HepG2 (cell line): ENCODE data around the gene ATP5PB. TPM values are rescaled to one million over a fixed set of nuclear protein-coding genes. Genes with fewer than 3 reads are reported as not detected.

Experiments
- ATAC-seq: fragments of 200-7000 bp; cut with Tn5 transposase; 3 replicates; pipeline ENCODE4 v1.9.1; 2020; ENCODE audit warnings: mild to moderate bottlenecking, moderate library complexity
- BruUV-seq: library from RNA; stranded (reverse); fragments of 400-500 nt; replicated peaks from 2 replicates; lab custom pipeline; 2021; lab: Mats Ljungman, UMichigan
- CTCF ChIA-PET: fragments of 300-600 bp; formaldehyde crosslinking; extraction: SDS; loops from one replicate; lab custom pipeline; 2021; ENCODE audit warnings: low total read pairs, inconsistent platforms, low intra/inter-chr PET ratio; lab: Yijun Ruan, JAX
- POLR2A ChIA-PET: fragments of 350-600 bp; sonication (Branson Sonifier 250); formaldehyde crosslinking; loops from one replicate; lab custom pipeline; 2020; ENCODE audit warnings: antibody characterized with exemption, inconsistent platforms; lab: Yijun Ruan, JAX
- DNase-seq: peaks from one replicate; pipeline ENCODE4 v3.0.0-alpha.2; 2015; ENCODE audit warnings: low spot score
- FAIRE-seq: peaks from 3 replicates; lab custom pipeline; 2011; peaks lifted over from hg19 to GRCh38; lab: Jason Lieb, UNC
- H2AFZ ChIP-seq: one replicate; pipeline ENCODE4 v1.6.1; 2011; ENCODE audit warnings: low read length, inconsistent platforms
- H3K27ac ChIP-seq: fragments of 300-600 bp; 3 replicates; pipeline ENCODE4 v1.8.0; 2011; ENCODE audit warnings: mixed run types, mild to moderate bottlenecking, mixed read lengths, low read length, inconsistent platforms; ENCODE audit not compliant: insufficient read depth; ENCODE audit errors: extremely low read length
- H3K27me3 ChIP-seq, 2 experiments: fragments of 200-600 bp in 1 of 2; 2 replicates in 1 of 2; 3 replicates in 1 of 2; pipeline versions ENCODE4 v1.6.0 to v1.8.0; 2011; ENCODE audit warnings: low read length in 2 of 2, mild to moderate bottlenecking in 2 of 2, moderate library complexity in 2 of 2, inconsistent platforms in 1 of 2; ENCODE audit not compliant: insufficient read depth in 2 of 2, control insufficient read depth in 1 of 2
- H3K36me3 ChIP-seq, 2 experiments: fragments of 200-600 bp in 1 of 2; replicated peaks in 1 of 2; 2 replicates in 1 of 2; 3 replicates in 1 of 2; pipeline versions ENCODE4 v1.5.1 to v1.8.0; 2011; ENCODE audit warnings: low read length in 2 of 2, inconsistent platforms in 1 of 2; ENCODE audit not compliant: insufficient read depth in 2 of 2, control insufficient read depth in 1 of 2
- H3K4me1 ChIP-seq: 2 replicates; pipeline ENCODE4 v1.5.1; 2012; ENCODE audit warnings: low read length, inconsistent platforms; ENCODE audit not compliant: insufficient read depth
- H3K4me2 ChIP-seq: 2 replicates; pipeline ENCODE4 v1.6.0; 2011; ENCODE audit warnings: low read depth, low read length, inconsistent platforms
- H3K4me3 ChIP-seq, 3 experiments: fragments of 200-600 bp in 1 of 3; sonication (generic), shearing (Covaris generic) in 1 of 3; replicated peaks in 1 of 3; 2 replicates each; pipeline ENCODE4 v1.5.1; 2011 to 2016; ENCODE audit warnings: low read length in 3 of 3, inconsistent platforms in 2 of 3, low read depth in 2 of 3, mild to moderate bottlenecking in 2 of 3, control low read depth in 1 of 3, mixed read lengths in 1 of 3; ENCODE audit not compliant: insufficient read depth in 1 of 3
- H3K79me2 ChIP-seq: one replicate; pipeline ENCODE4 v1.6.1; 2011; ENCODE audit warnings: low read length, inconsistent platforms; ENCODE audit not compliant: insufficient read depth
- H3K9ac ChIP-seq: 2 replicates; pipeline ENCODE4 v1.6.0; 2011; ENCODE audit warnings: mild to moderate bottlenecking, low read depth, low read length, inconsistent platforms; ENCODE audit not compliant: insufficient read depth
- H3K9me3 ChIP-seq: 2 replicates; pipeline ENCODE4 v1.5.1; 2012; ENCODE audit warnings: mild to moderate bottlenecking, low read length
- H4K20me1 ChIP-seq: 2 replicates; pipeline ENCODE4 v1.6.0; 2011; ENCODE audit warnings: inconsistent platforms, mild to moderate bottlenecking, low read length, moderate library complexity; ENCODE audit not compliant: insufficient read depth
- FOSL2 ChIP-seq: sonication (generic); formaldehyde crosslinking; IDR thresholded peaks from 2 replicates; pipeline ENCODE4 v1.4.0; 2020; ENCODE audit warnings: missing genetic modification reagents
- JUN ChIP-seq: sonication (generic); formaldehyde crosslinking; IDR thresholded peaks from 2 replicates; pipeline ENCODE4 v1.4.0; 2020; ENCODE audit warnings: mild to moderate bottlenecking, missing genetic modification reagents
- KMT2A ChIP-seq: sonication (generic); formaldehyde crosslinking; IDR thresholded peaks from 2 replicates; pipeline ENCODE4 v1.4.0; 2020; ENCODE audit warnings: missing genetic modification reagents
- NBN ChIP-seq: fragments of 450-650 bp; conservative IDR thresholded peaks from 2 replicates; pipeline ENCODE4 v1.6.1; 2017
- SRSF4 ChIP-seq: fragments of 200-400 bp; formaldehyde crosslinking; IDR thresholded peaks from one replicate; pipeline ENCODE4 v1.6.1; 2018; ENCODE audit warnings: mild to moderate bottlenecking, low read depth, low read length, moderate library complexity; ENCODE audit not compliant: poor library complexity, severe bottlenecking
- ZBTB25 ChIP-seq: IDR thresholded peaks from 2 replicates; pipeline ENCODE4 v1.6.1; 2018; ENCODE audit warnings: missing genetic modification reagents
- ZNF282 ChIP-seq: fragments of 450-650 bp; IDR thresholded peaks from 2 replicates; pipeline ENCODE4 v1.6.1; 2018; ENCODE audit not compliant: partially characterized antibody
- ZSCAN5A ChIP-seq: sonication (generic); formaldehyde crosslinking; IDR thresholded peaks from 2 replicates; pipeline ENCODE4 v1.8.0; 2022; ENCODE audit warnings: mild to moderate bottlenecking, missing genetic modification reagents, borderline replicate concordance
- WGBS: methylation state at CpG from one replicate; pipeline ENCODE4 v1.1.6; 2017; ENCODE audit warnings: low lambda C conversion rate; 5-methylcytosine and 5-hydroxymethylcytosine counted together
- in situ Hi-C: cut with HindIII; loops from 2 replicates; pipeline ENCODE4 v1.10.0; 2017; ENCODE audit warnings: low pct_unique_long_range_greater_than_20kb; ENCODE audit not compliant: extremely low pct_ligation_motif_present
- intact Hi-C: fragments of 100-400 bp; cut with micrococcal nuclease; formaldehyde crosslinking; loops from one replicate; pipeline ENCODE4 v1.10.0; 2022; ENCODE audit not compliant: unreplicated experiment
- polyA plus RNA-seq, 8 experiments: library from polyadenylated mRNA; depleted of rRNA in 3 of 8; stranded (reverse) in 7 of 8; unstranded in 1 of 8; fragments of >200 nt; fragmentation: Illumina TruSeq in 4 of 8; extraction: Trizol in 4 of 8; gene quantifications; 2 replicates each; pipeline versions ENCODE4 v1.2.1 to v1.2.3, GENCODE V29; 2011 to 2016; ENCODE audit warnings: low read depth in 4 of 8, missing spikeins in 1 of 8, mixed read lengths in 1 of 8; ENCODE audit not compliant: insufficient read depth in 1 of 8
- total RNA-seq, 5 experiments: library from RNA; depleted of rRNA; stranded (reverse); fragments of >200 nt; fragmentation: Illumina TruSeq; extraction: Trizol; gene quantifications; 2 replicates each; pipeline ENCODE4 v1.2.3, GENCODE V29; 2016; ENCODE audit warnings: low read depth in 1 of 5
- TF ChIP-seq, protein P1 (sequence below): sonication (generic); formaldehyde crosslinking; IDR thresholded peaks from 2 replicates; pipeline ENCODE4 v1.9.0; 2021; ENCODE audit warnings: missing genetic modification reagents, mild to moderate bottlenecking, borderline replicate concordance
- TF ChIP-seq, protein P2 (sequence below): sonication (generic); formaldehyde crosslinking; IDR thresholded peaks from 2 replicates; pipeline ENCODE4 v1.4.0; 2020; ENCODE audit warnings: mild to moderate bottlenecking, low read depth, missing genetic modification reagents
- TF ChIP-seq, protein P3 (sequence below): IDR thresholded peaks from 2 replicates; pipeline ENCODE4 v1.6.1; 2012; ENCODE audit warnings: low read depth, low read length, improper control_type of control experiment
- TF ChIP-seq, protein P4 (sequence below): sonication (generic); formaldehyde crosslinking; IDR thresholded peaks from 2 replicates; pipeline ENCODE4 v1.5.0; 2020; ENCODE audit warnings: missing genetic modification reagents

Gene ATP5PB
- total and polyA plus RNA-seq, 2 of the 13 experiments (the other 11 are each of a cell fraction or from before 2014, with no cell fraction given) = 297 to 541 TPM

GRCh38 chr1:111454859-111455641 lies 5.8 kb downstream of the ATP5PB start:
- Histone ChIP-seq H2AFZ (no peak overlapping the region), H4K20me1 (no peaks in the 10 kb centered on the region), H3K27me3 (no peaks in the 10 kb centered on the region; a peak in 1 of 5 replicates), H3K27ac (no peak overlapping the region), H3K4me1 (peaks cover 20% of the 10 kb centered on the region), H3K4me2 (no peak overlapping the region), H3K36me3 (peaks cover 5 to 58% of the 10 kb centered on the region in 2 experiments), H3K9ac (no peak overlapping the region), H3K79me2 (peaks cover 23% of the 10 kb centered on the region), H3K9me3 (no peaks in the 10 kb centered on the region), H3K4me3 (no peak overlapping the region)
- intact Hi-C loops (no loop called here), in situ Hi-C loops (no loop called here)
- FAIRE-seq (no peak), DNase-seq (no peak), ATAC-seq (no peak)
- 97% methylated on average over 5 of the region's 5 CpGs for WGBS
- CTCF ChIA-PET = no interaction called here
- POLR2A ChIA-PET = no interaction called here
- BruUV-seq = no TSS peak
- no peak for TF ChIP-seq ZSCAN5A (CRISPR knock-in tag)
- TF ChIP-seq ZNF282 = no peak
- TF ChIP-seq JUN (CRISPR knock-in tag) = no peak
- TF ChIP-seq, protein P1, sequence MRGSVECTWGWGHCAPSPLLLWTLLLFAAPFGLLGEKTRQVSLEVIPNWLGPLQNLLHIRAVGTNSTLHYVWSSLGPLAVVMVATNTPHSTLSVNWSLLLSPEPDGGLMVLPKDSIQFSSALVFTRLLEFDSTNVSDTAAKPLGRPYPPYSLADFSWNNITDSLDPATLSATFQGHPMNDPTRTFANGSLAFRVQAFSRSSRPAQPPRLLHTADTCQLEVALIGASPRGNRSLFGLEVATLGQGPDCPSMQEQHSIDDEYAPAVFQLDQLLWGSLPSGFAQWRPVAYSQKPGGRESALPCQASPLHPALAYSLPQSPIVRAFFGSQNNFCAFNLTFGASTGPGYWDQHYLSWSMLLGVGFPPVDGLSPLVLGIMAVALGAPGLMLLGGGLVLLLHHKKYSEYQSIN (CRISPR knock-in tag) = no peak
- TF ChIP-seq KMT2A = no peak
- no peak for TF ChIP-seq FOSL2 (CRISPR knock-in tag)
- TF ChIP-seq, protein P2, sequence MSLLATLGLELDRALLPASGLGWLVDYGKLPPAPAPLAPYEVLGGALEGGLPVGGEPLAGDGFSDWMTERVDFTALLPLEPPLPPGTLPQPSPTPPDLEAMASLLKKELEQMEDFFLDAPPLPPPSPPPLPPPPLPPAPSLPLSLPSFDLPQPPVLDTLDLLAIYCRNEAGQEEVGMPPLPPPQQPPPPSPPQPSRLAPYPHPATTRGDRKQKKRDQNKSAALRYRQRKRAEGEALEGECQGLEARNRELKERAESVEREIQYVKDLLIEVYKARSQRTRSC (CRISPR knock-in tag) = no peak
- TF ChIP-seq, protein P3, sequence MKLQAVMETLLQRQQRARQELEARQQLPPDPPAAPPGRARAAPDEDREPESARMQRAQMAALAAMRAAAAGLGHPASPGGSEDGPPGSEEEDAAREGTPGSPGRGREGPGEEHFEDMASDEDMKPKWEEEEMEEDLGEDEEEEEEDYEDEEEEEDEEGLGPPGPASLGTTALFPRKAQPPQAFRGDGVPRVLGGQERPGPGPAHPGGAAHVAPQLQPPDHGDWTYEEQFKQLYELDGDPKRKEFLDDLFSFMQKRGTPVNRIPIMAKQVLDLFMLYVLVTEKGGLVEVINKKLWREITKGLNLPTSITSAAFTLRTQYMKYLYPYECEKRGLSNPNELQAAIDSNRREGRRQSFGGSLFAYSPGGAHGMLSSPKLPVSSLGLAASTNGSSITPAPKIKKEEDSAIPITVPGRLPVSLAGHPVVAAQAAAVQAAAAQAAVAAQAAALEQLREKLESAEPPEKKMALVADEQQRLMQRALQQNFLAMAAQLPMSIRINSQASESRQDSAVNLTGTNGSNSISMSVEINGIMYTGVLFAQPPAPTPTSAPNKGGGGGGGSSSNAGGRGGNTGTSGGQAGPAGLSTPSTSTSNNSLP = no peak
- no peak for TF ChIP-seq SRSF4
- TF ChIP-seq ZBTB25 (CRISPR knock-in tag) = no peak
- TF ChIP-seq, protein P4, sequence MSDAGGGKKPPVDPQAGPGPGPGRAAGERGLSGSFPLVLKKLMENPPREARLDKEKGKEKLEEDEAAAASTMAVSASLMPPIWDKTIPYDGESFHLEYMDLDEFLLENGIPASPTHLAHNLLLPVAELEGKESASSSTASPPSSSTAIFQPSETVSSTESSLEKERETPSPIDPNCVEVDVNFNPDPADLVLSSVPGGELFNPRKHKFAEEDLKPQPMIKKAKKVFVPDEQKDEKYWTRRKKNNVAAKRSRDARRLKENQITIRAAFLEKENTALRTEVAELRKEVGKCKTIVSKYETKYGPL (CRISPR knock-in tag) = no peak
- TF ChIP-seq NBN = no peak
